SK-N-SH treated with all-trans-retinoic acid at 6 μM for 48 hours (cell line): Measurements from ENCODE around the gene PTPRN2.

Experiments used
- ARNTL ChIP-seq: fragments of 450-650 bp; formaldehyde crosslinking; IDR thresholded peaks from 2 replicates; pipeline ENCODE4 v1.5.0; 2020; ENCODE audit warnings: low read depth, mild to moderate bottlenecking, moderate library complexity, borderline replicate concordance
- ESRRG ChIP-seq: fragments of 250-450 bp; sonication (Bioruptor Pico); IDR thresholded peaks from 2 replicates; pipeline ENCODE4 v1.6.1; 2021; ENCODE audit warnings: mild to moderate bottlenecking
- GLIS3 ChIP-seq: fragments of 250-450 bp; sonication (Bioruptor Pico); IDR thresholded peaks from 2 replicates; pipeline ENCODE4 v1.5.0; 2020; ENCODE audit warnings: mild to moderate bottlenecking, moderate library complexity
- PATZ1 ChIP-seq: fragments of 250-450 bp; sonication (Bioruptor Pico); IDR thresholded peaks from 2 replicates; pipeline ENCODE4 v1.8.0; 2020; ENCODE audit warnings: mild to moderate bottlenecking, moderate library complexity, borderline replicate concordance
- ZFP30 ChIP-seq: fragments of 450-650 bp; formaldehyde crosslinking; IDR thresholded peaks from 2 replicates; pipeline ENCODE4 v1.5.0; 2022; ENCODE audit warnings: mild to moderate bottlenecking, moderate library complexity

GRCh38 chr7:157692460-157693011 is 895.1 kb downstream of the PTPRN2 start:
- TF ChIP-seq ESRRG (no peak), ZFP30 (CRISPR knock-in tag) (no peak), PATZ1 (CRISPR knock-in tag) (no peak), GLIS3 (CRISPR knock-in tag) (no peak), ARNTL (CRISPR knock-in tag) (no peak)
